NCI-H345 treated with DMSO at 0.1 percent for 48 hours (cell line): ENCODE measurements around the gene RIC8B.

Experiments
- DNase-seq: peaks from one replicate; lab custom pipeline; 2025; ENCODE audit not compliant: unreplicated experiment; lab: John Stamatoyannopoulos, UW

Gene RIC8B

GRCh38 chr12:106866426-106867080 is 92.1 kb downstream of the RIC8B start:
- no peak for DNase-seq

GRCh38 chr12:106867651-106868050 is 93.2 kb downstream of the RIC8B start:
- no peak for DNase-seq

GRCh38 chr12:106868982-106869700 is 94.7 kb downstream of the RIC8B start:
- no peak for DNase-seq

GRCh38 chr12:106870116-106870515 is 95.6 kb downstream of the RIC8B start:
- no peak for DNase-seq

- DNase-seq: no peak
Measured at GRCh38 chr12:106871477-106871876, 97.0 kb downstream of the RIC8B start.

GRCh38 chr12:106873983-106874382 is 99.5 kb downstream of the RIC8B start:
- no peak for DNase-seq

- DNase-seq: no peak
Measured at GRCh38 chr12:106878804-106879203, 104.3 kb downstream of the RIC8B start.

GRCh38 chr12:106879612-106880011 is 105.1 kb downstream of the RIC8B start:
- no peak for DNase-seq

GRCh38 chr12:106883426-106883825 is 108.9 kb downstream of the RIC8B start:
- no peak for DNase-seq

GRCh38 chr12:106885026-106885425 is 110.5 kb downstream of the RIC8B start:
- no peak for DNase-seq

GRCh38 chr12:106885541-106886249 is 111.2 kb downstream of the RIC8B start:
- no peak for DNase-seq

GRCh38 chr12:106886932-106887331 is 112.5 kb downstream of the RIC8B start:
- DNase-seq: no peak

- no peak for DNase-seq
Measured at GRCh38 chr12:106888348-106888970, 114.0 kb downstream of the RIC8B start.

GRCh38 chr12:106889326-106889725 is 114.8 kb downstream of the RIC8B start:
- no peak for DNase-seq

GRCh38 chr12:106889950-106890626 is 115.6 kb downstream of the RIC8B start:
- no peak for DNase-seq

- no peak for DNase-seq
Measured at GRCh38 chr12:106892075-106892474, 117.6 kb downstream of the RIC8B start.

- no peak for DNase-seq
Measured at GRCh38 chr12:106893451-106893850, 119.0 kb downstream of the RIC8B start.

GRCh38 chr12:106894774-106895173 is 120.3 kb downstream of the RIC8B start:
- DNase-seq: no peak

GRCh38 chr12:106896603-106897002 is 122.1 kb downstream of the RIC8B start:
- DNase-seq: no peak

- no peak for DNase-seq
Measured at GRCh38 chr12:106897082-106897481, 122.6 kb downstream of the RIC8B start.
